GM12878 (cell line): Measurements from ENCODE around the gene SSBP3.

Experiments used
- EGR1 ChIP-seq, 2 experiments: IDR thresholded peaks; 1 replicate in 1 of 2; 2 replicates in 1 of 2; pipeline ENCODE4 v1.6.1; 2011 to 2012; ENCODE audit warnings: low read depth in 2 of 2, low read length in 2 of 2, borderline replicate concordance in 1 of 2, mild to moderate bottlenecking in 1 of 2, moderate library complexity in 1 of 2
- HDAC6 ChIP-seq: fragments of 200-600 bp; sonication (generic); IDR thresholded peaks from one replicate; pipeline ENCODE4 v1.8.0; 2017; ENCODE audit warnings: antibody characterized with exemption; ENCODE audit not compliant: unreplicated experiment
- NRF1 ChIP-seq: conservative IDR thresholded peaks from 2 replicates; pipeline ENCODE4 v1.6.1; 2011; ENCODE audit warnings: mild to moderate bottlenecking, low read depth, low read length, improper control_type of control experiment
- POLR2A ChIP-seq: IDR thresholded peaks from 2 replicates; pipeline ENCODE4 v1.6.1; 2011; ENCODE audit warnings: low read depth, mild to moderate bottlenecking, low read length
- RCOR1 ChIP-seq: conservative IDR thresholded peaks from 2 replicates; pipeline ENCODE4 v1.6.1; 2012; ENCODE audit warnings: low read depth, low read length, improper control_type of control experiment
- RFX5 ChIP-seq: IDR thresholded peaks from 2 replicates; pipeline ENCODE4 v1.6.1; 2011; ENCODE audit warnings: low read depth, low read length, improper control_type of control experiment
- SMAD1 ChIP-seq: fragments of 450-650 bp; IDR thresholded peaks from 2 replicates; pipeline ENCODE4 v1.6.1; 2018; ENCODE audit warnings: mild to moderate bottlenecking, low read depth; ENCODE audit not compliant: partially characterized antibody
- TF ChIP-seq, protein P1 (sequence below), 3 experiments: IDR thresholded peaks in 2 of 3; conservative IDR thresholded peaks in 1 of 3; 2 replicates each; pipeline ENCODE4 v1.5.1; 2011; ENCODE audit warnings: low read depth in 3 of 3, low read length in 3 of 3, mild to moderate bottlenecking in 3 of 3, control low read depth in 2 of 3, moderate library complexity in 2 of 3, inconsistent platforms in 1 of 3, mixed read lengths in 1 of 3; ENCODE audit not compliant: control insufficient read depth in 2 of 3, insufficient read depth in 1 of 3; ENCODE audit errors: extremely low read depth in 1 of 3

DNA sequence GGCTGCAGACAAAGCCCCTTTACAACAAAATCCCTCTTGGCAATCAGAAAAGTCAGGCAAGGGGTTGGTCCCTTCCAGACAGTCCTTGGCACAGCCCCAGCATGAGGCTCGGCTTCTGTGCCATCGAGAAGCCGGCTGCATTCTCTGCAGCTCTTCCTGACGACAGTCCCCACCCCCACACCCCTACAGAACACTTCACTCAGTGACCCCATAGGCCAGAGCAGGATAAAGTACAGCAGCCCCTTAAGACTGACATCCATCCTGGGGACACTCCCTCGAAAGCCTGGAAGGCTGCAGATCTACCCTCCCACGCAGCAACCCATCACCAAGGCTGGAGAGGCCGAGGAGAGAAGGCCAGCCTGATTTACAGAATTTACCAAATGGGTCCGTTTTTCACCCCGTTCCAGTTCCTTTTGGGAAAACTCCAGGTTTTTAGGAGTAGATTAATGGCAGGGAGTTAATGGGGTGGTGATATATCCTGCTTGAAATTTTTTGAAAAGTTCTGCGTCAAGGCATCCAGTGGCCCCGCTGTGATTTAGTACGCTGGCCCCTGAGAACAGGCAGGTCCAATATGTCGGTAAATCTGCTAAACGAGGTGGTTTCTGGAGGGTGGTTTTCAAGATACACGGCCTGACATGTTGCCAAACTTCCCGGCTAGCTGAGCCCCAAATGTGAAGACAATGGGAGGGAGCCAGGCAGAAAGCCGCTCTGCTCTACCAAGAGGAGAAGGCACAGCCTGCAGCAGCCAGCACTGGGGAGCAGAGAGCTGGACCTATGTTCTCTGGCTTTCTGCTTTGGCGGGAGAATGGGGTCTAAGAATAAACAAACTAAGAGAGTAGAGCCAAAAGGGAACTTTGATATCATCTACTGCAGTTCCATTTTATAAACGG is 81.7 kb downstream of the SSBP3 start:
- TF ChIP-seq RFX5: no peak
- TF ChIP-seq SMAD1: no peak
- TF ChIP-seq, protein P1, sequence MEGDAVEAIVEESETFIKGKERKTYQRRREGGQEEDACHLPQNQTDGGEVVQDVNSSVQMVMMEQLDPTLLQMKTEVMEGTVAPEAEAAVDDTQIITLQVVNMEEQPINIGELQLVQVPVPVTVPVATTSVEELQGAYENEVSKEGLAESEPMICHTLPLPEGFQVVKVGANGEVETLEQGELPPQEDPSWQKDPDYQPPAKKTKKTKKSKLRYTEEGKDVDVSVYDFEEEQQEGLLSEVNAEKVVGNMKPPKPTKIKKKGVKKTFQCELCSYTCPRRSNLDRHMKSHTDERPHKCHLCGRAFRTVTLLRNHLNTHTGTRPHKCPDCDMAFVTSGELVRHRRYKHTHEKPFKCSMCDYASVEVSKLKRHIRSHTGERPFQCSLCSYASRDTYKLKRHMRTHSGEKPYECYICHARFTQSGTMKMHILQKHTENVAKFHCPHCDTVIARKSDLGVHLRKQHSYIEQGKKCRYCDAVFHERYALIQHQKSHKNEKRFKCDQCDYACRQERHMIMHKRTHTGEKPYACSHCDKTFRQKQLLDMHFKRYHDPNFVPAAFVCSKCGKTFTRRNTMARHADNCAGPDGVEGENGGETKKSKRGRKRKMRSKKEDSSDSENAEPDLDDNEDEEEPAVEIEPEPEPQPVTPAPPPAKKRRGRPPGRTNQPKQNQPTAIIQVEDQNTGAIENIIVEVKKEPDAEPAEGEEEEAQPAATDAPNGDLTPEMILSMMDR (IDR thresholded peaks at IDR 0.05 in 2 of 3, conservative IDR thresholded peaks at IDR 0.05 in 1 of 3; ENCODE audit: control insufficient read depth in 2 of 3, extremely low read depth in 1 of 3, insufficient read depth in 1 of 3, low read depth in 3 of 3, low read length in 3 of 3): no peak
- TF ChIP-seq NRF1: no peak
- TF ChIP-seq HDAC6: no peak
- no peak for TF ChIP-seq POLR2A
- TF ChIP-seq EGR1 (IDR thresholded peaks at IDR 0.05; ENCODE audit: borderline replicate concordance in 1 of 2, low read depth in 2 of 2, low read length in 2 of 2): no peak
- no peak for TF ChIP-seq RCOR1
